ENCODE data around the gene ERP44. TPM values are rescaled to one million over a fixed set of nuclear protein-coding genes. Genes with fewer than 3 reads are reported as not detected.
A peak's percentile ranks its signal among the peaks of the same experiment; 100 is the strongest.

Gene ERP44
- total and polyA plus RNA-seq, 2 donors (not counting 3 experiments of a cell fraction or from before 2014, with no cell fraction given): 9.9 to 21.4 TPM

- no peaks in the 10 kb centered on the region for H4K20me1 ChIP-seq (replicated peaks; ENCODE audit: control insufficient read depth, extremely low read depth, insufficient read depth, low read length)
- peaks cover 20% of the 10 kb centered on the region for H3K4me1 ChIP-seq (ENCODE audit: control insufficient read depth, extremely low read depth, insufficient read depth, low read length)
- dilution Hi-C loops (cut with MboI; ENCODE audit: extremely low pct_ligation_motif_present, low sequenced_read_pairs) (no loop called here), intact Hi-C loops (cut with micrococcal nuclease) (no loop called here)
- peak overlapping the region; percentile 78 for H3K9ac ChIP-seq (replicated peaks; ENCODE audit: extremely low read depth, insufficient read depth, low read length)
- H3K36me3 ChIP-seq (ENCODE audit: control insufficient read depth in 2 of 2, extremely low read depth in 1 of 2, insufficient read depth in 2 of 2, low read length in 2 of 2): peaks cover 0 to 6% of the 10 kb centered on the region in 2 experiments
- FAIRE-seq: no peak
- H3K79me2 ChIP-seq (ENCODE audit: control insufficient read depth, insufficient read depth, low read length): peaks cover 30% of the 10 kb centered on the region
- no peaks in the 10 kb centered on the region for H3K27me3 ChIP-seq (ENCODE audit: control insufficient read depth in 2 of 2, insufficient read depth in 2 of 2, low read length in 2 of 2)
- peak overlapping the region; percentile 56 for H3K27ac ChIP-seq (ENCODE audit: insufficient read depth, low read depth, low read length)
- DNase-seq (ENCODE audit: low read depth, low spot score): no peak
- no peaks in the 10 kb centered on the region for H3K9me3 ChIP-seq (replicated peaks; ENCODE audit: control insufficient read depth, insufficient read depth, low read length)
- POLR2A ChIA-PET: no interaction called here
- CTCF ChIA-PET: interaction anchor here (1.1 kb wide), 1 partner anchor 10 kb away, joined by 5 read pairs; no protein-coding TSS in a partner anchor
- peak overlapping the region; percentile 92 for H2AFZ ChIP-seq (ENCODE audit: low read depth, low read length)
- no TSS peak for BruUV-seq (replicated peaks)
- H3K4me2 ChIP-seq (ENCODE audit: insufficient read depth, low read length): peak overlapping the region; percentile 94
- peak overlapping the region in 2 of 3 experiments; percentile 76 to 85 for H3K4me3 ChIP-seq (replicated peaks in 1 of 3; ENCODE audit: insufficient read depth in 1 of 3, low read depth in 1 of 3, low read length in 3 of 3)
- TF ChIP-seq EZH2 (IDR thresholded peaks at IDR 0.05; ENCODE audit: borderline replicate concordance, low read depth, low read length, severe bottlenecking) (no peak), GATA2 (IDR thresholded peaks at IDR 0.05; ENCODE audit: insufficient read depth, insufficient read length, low read depth, low read length) (no peak), CTCF (IDR thresholded peaks at IDR 0.05; ENCODE audit: extremely low read depth in 1 of 2, insufficient read depth in 1 of 2, low read depth in 1 of 2, low read length in 2 of 2) (no peak), FOS (IDR thresholded peaks at IDR 0.05; ENCODE audit: borderline replicate concordance, insufficient read depth, low read length) (no peak), MYC (IDR thresholded peaks at IDR 0.05; ENCODE audit: low read depth, low read length) (no peak), POLR2AphosphoS5 (IDR thresholded peaks at IDR 0.05; ENCODE audit: insufficient read depth, low read depth, low read length) (no peak), JUN (IDR thresholded peaks at IDR 0.05; ENCODE audit: borderline replicate concordance, insufficient read depth, insufficient read length, low read depth) (no peak), POLR2A (IDR thresholded peaks at IDR 0.05; ENCODE audit: low read depth, low read length) (no peak)
- TF ChIP-seq, protein P1, sequence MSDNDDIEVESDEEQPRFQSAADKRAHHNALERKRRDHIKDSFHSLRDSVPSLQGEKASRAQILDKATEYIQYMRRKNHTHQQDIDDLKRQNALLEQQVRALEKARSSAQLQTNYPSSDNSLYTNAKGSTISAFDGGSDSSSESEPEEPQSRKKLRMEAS (IDR thresholded peaks at IDR 0.05; ENCODE audit: insufficient read depth, insufficient read length): no peak
- no peaks in the 10 kb centered on the region for H3K9me1 ChIP-seq (replicated peaks; ENCODE audit: control insufficient read depth, extremely low read depth, insufficient read depth, low read length)
Observed at GRCh38 chr9:100100146-100100667, 1.4 kb upstream of the ERP44 start.

Data from endothelial cell of umbilical vein (primary cell).